NCI-H69 (cell line): ENCODE results near the gene ERC1.

ENCODE experiments used
- DNase-seq: peaks from one replicate; lab custom pipeline; 2025; lab: John Stamatoyannopoulos, UW

ERC1 gene

GRCh38 chr12:1356285-1356684 lies 365.3 kb downstream of the ERC1 start:
- no peak for DNase-seq

DNA sequence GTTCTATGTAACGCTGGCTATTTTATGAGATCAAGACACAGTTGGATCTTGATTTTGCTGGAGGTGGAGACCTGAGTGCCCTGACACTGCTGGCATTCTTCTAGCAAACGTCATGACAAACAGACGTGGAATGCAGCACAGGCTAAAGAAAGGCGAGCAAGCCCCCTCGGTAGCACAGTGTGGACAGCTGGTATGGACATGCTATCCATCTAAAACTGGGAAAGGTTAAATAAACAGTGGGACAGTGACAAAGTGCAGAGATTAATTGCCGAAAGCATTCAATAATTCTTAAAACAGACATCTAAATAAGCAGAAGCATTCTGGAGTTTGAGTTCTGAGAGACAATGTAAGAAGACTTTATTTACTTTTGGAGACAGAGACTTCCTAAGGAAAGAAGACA lies 366.1 kb downstream of the ERC1 start:
- no peak for DNase-seq

DNA sequence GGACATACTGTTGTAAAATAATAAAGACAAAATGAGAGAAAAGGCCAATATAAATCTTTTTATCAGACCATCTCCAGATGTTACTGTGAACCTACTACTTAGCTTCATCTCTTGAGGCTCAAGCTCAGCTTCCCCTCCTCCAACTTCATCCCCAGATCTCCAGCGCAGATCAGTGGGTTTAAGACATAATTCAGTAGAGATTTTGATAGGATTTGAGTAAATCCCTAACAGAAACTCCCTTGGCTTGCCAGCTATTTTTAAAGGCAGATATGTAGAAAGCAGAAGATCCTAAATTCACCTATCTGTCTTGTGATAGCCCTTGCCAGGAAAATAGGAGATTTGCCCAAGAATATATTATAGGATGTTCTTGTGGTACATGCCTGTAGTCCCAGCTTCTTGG lies 366.7 kb downstream of the ERC1 start:
- DNase-seq, result no peak

GRCh38 chr12:1360441-1361210 lies 369.6 kb downstream of the ERC1 start:
- DNase-seq, result no peak

GRCh38 chr12:1362143-1362662 lies 371.2 kb downstream of the ERC1 start:
- no peak for DNase-seq

GRCh38 chr12:1365703-1366102 lies 374.7 kb downstream of the ERC1 start:
- no peak for DNase-seq

DNA sequence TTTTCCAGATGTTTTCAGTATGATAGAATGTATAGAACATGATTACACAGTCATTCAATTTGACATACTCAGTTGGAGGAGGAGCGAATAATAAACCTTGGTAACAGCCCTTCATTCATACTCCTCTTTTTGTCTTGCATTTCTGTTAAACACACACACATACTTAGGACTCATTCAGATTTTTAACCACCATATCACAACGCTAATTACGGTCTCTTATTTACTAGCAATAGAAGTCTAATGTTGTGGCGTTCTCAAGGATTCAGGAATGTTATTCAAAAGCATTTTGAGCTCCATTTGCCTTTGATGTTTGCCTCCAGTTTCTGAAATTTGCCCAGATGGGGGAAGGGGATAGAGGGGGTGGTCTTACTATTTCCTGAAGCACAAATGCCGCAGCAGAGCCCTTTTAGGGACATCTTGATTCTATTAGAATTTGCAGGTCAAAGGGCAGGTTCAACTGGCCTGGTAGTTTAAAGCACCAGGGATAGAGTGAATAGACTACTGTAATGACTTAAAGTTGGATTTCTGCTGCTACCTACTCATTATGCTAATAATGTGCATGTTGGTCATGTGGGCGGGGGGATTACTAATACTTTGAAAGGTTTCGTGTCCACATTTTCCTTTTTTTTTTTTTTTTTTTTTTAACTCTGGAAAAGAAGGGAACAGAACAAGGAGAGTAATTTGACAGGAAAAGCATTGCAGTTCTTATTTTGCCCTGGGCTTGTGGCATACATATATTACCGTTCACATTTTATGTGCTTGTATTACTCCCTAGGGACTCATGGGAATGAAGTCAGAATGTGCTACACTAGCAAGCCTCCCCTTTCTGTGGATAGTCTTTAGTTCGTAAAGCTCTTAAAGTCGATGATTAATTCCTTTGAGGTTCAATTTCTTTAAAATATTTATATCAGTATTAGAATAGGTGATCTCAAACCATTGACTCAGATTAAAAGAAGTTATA lies 376.6 kb downstream of the ERC1 start:
- no peak for DNase-seq

DNA sequence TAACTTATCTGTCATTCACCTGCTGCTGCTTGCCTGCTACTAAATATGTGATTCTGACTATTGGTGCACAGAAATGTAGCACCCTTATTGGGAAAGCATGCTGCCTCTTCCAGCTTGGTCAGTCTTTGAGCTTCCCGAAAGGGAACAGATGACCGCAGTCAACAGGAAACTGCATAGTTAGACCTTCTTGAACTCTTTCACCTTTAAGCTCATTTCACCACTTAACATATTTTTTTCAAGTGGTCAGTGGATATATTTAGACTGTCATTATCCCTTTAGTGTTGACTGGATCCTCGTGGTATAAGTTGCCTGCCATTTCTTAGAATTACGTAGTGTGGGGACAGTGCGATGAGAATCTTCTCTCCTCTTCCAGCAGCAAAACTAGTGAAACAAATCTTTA lies 378.4 kb downstream of the ERC1 start:
- DNase-seq, result no peak

- DNase-seq, result no peak
Measured at GRCh38 chr12:1369938-1370500, 379.0 kb downstream of the ERC1 start.

DNA sequence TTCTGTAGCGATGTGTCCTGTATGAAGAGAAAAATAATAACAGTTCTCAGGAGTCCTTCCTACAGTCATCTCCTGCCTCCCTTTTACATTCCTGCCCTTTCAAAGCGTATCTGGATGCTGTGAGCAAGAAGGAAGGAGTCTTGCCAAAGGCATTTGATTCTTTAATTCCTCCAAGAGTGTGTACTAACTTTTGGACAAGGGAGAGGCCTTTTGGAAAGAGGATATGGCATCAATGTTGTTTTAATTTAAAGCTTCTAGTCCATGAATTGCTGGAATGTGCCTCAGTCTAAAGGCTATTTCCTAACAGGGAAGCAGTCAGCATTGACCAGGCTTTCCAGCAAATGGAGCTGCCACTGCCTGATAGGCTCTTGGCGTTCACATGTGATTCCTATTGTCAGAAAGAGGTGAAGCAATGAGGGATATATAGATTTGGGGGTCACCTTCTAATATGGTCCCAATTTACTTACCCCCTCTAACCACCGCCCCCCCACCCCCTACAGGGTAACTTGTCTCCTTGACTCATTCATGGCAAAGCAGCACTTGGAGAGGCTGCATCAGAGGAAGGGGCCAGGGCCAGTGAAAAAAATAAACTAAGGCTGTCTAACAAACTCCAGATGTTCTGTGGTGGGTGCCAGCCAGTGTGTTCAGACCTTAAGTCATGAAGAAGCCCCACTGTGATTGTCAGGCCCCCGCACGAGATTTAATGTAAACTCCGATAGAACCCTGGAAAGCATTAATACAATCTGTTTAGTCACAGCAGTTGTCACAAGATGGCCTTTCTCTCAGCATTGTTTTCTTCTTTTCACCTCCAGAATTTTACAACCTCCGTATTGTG lies 383.1 kb downstream of the ERC1 start:
- DNase-seq, result no peak

DNA sequence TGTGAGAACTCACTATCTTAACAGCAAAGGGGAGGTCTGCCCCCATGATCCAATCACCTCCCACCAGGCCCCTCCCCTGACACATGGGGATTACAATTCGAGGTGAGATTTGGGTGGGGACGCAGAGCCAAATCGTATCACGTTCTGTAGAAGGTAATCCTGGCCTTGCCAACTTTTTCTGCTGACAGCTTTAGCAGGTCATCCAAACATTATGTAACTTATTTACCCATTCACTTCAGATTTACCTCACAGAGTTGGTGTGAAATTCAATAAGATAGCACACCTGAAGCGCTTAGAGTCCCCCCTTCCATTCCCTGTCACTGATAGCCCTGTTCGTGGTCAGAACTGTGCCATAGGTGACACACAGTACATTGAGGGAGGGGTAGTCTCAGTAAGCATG lies 384.3 kb downstream of the ERC1 start:
- DNase-seq, result no peak

DNA sequence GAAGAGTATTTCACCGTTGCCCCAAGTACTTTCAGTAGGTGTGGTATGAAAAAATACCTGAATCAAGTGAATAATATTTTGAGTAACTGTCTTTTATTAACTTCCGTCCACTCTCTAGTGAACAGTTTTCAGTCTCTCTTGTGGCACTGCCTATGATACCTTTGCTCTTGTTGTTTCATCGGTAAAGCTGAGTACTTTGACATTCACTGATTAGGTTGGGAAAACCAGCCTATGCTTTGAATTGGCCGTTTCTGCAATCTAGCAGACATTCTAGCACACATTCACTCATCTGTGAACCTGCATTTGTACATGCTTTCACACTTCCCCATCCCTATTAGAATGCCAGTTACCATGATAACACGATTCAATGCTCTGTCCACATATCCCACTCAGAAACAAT lies 386.1 kb downstream of the ERC1 start:
- DNase-seq, result no peak

- no peak for DNase-seq
Measured at GRCh38 chr12:1377681-1378080, 386.7 kb downstream of the ERC1 start.

DNA sequence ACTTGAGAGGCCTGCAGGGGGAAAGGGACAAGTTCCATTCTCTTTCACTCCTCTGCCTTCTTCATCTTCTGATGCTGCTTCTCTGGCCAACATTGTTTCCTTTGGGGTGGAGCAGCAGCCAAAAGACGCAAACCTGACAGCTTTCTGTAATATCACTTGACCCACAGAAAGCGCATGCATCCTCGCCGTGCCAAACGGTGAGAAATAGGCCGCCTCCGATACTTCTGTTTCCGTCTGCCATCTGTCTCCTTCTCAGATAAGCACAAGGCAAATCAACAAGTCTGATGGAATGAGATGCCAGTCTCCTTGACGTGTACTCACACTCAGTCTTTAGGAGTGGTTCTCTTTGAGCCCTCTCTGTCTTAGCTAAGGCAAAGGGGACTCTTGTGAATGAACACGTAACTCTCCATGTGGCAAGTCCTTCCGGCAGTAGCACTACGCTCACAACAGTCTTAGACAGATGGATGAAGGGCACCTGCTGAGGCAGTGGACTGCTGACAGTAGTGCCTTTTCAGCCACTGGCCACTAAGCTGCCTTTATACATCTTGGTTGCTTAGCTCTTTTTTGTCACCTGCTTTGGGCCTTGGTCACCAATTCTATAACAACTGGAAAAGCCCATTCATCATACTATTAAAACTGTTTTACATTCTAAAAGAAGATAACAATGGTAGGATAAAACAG lies 389.3 kb downstream of the ERC1 start:
- DNase-seq, result no peak

GRCh38 chr12:1382151-1382550 lies 391.1 kb downstream of the ERC1 start:
- no peak for DNase-seq

GRCh38 chr12:1382826-1383225 lies 391.8 kb downstream of the ERC1 start:
- no peak for DNase-seq

DNA sequence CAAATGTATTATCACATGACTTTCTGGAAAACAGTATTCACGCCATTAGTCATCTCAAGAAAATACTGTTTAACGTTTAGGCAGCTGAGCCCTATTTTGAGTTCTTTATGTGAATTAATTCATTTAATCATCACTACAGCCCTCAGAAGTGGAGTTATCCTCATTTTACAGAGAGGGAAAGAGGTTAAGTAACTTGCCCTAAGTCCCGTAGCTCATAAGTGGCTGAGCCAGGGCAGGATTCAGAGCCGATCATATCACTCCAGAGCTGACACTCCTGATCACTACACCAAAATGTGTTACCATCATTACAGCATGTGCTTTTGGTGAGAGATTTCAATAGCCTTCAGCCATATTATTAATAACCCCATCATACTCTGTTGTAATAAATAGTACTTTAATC lies 392.7 kb downstream of the ERC1 start:
- no peak for DNase-seq

DNA sequence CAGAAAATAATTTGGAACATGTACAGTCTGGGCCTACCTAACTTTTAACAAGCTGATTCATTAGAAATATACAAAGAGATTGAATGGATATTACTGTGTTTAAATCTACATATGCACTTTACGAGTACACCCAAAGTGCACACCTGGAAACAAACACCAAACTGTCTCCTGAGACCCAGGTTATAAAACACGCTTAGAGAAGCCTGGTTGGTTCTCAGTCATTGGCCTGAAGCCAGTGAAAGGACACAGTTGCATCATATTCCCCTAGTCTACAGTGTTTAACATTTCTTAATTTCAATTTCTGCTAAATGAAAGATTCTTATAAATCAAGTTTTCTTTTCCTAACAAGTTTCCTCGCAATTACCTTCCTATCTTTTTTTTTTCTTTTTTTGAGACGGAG lies 393.9 kb downstream of the ERC1 start:
- peak; percentile 6 for DNase-seq

GRCh38 chr12:1391722-1392121 lies 400.7 kb downstream of the ERC1 start:
- DNase-seq, result peak; percentile 36

- DNase-seq, result no peak
Measured at GRCh38 chr12:1395421-1395955, 404.5 kb downstream of the ERC1 start.

DNA sequence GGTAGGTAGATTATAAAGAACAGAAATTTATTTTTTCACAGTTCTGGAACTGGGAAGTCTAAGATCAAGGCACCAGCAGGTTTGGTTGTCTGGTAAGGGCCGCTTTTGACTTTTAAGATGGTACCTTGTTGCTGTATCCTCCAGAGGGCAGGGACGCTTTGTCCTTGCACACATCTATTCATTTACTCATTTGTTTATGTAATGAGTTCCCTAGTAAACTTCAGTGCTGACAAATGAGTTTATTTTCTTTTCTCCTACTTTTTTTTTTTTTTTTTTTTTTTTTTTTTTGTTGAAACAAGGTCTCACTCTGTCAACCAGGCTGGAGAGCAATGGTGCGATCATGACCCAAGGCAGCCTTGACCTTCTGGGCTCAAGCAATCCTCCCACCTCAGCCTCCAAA lies 407.6 kb downstream of the ERC1 start:
- DNase-seq, result no peak
